HEK293 (cell line): ENCODE data around the gene SUPT3H.

Experiments used
- CTCF ChIA-PET: fragments of 350-600 bp; formaldehyde crosslinking; extraction: SDS; loops from one replicate; lab custom pipeline; 2021; ENCODE audit warnings: antibody characterized with exemption; lab: Yijun Ruan, JAX
- POLR2A ChIA-PET: fragments of 300-600 bp; formaldehyde crosslinking; extraction: SDS; loops from one replicate; lab custom pipeline; 2020; ENCODE audit warnings: antibody characterized with exemption, inconsistent platforms; lab: Yijun Ruan, JAX
- H3K27ac ChIP-seq: fragments of 200-500 bp; sonication (Bioruptor generic); 2 replicates; pipeline ENCODE4 v1.5.1; 2014; ENCODE audit warnings: low read depth, low read length, control low read depth, inconsistent platforms; ENCODE audit errors: extremely low read depth
- H3K36me3 ChIP-seq, 2 experiments: fragments of 200-500 bp in 1 of 2; sonication (Bioruptor generic) in 1 of 2; 1 replicate in 1 of 2; 2 replicates in 1 of 2; pipeline ENCODE4 v1.5.1; 2014 to 2017; ENCODE audit warnings: inconsistent platforms in 2 of 2, low read length in 2 of 2; ENCODE audit not compliant: control insufficient read depth in 2 of 2, insufficient read depth in 1 of 2
- H3K4me1 ChIP-seq: fragments of 200-500 bp; sonication (Bioruptor generic); 2 replicates; pipeline ENCODE4 v1.5.1; 2014; ENCODE audit warnings: mild to moderate bottlenecking, low read length, inconsistent platforms; ENCODE audit not compliant: control insufficient read depth, insufficient read depth
- H3K4me3 ChIP-seq: 2 replicates; pipeline ENCODE4 v1.5.1; 2011; ENCODE audit warnings: low read depth, mild to moderate bottlenecking, control low read depth, low read length, moderate library complexity
- H3K9me3 ChIP-seq: fragments of 200-500 bp; sonication (Bioruptor generic); 2 replicates; pipeline ENCODE4 v1.5.1; 2014; ENCODE audit warnings: low read depth, low read length, inconsistent platforms; ENCODE audit not compliant: control insufficient read depth, insufficient read depth
- KLF8 ChIP-seq: fragments of 450-650 bp; formaldehyde crosslinking; IDR thresholded peaks from 2 replicates; pipeline ENCODE4 v1.5.1; 2016; ENCODE audit warnings: missing biosample characterization, missing genetic modification characterization
- MYNN ChIP-seq: fragments of 450-650 bp; formaldehyde crosslinking; IDR thresholded peaks from 2 replicates; pipeline ENCODE4 v1.5.1; 2016; ENCODE audit warnings: missing biosample characterization, missing genetic modification characterization, borderline replicate concordance
- PRDM2 ChIP-seq: fragments of 450-650 bp; formaldehyde crosslinking; IDR thresholded peaks from 2 replicates; pipeline ENCODE4 v1.5.1; 2016; ENCODE audit warnings: missing biosample characterization, missing genetic modification characterization, borderline replicate concordance
- SP3 ChIP-seq: fragments of 450-650 bp; formaldehyde crosslinking; IDR thresholded peaks from 2 replicates; pipeline ENCODE4 v1.5.1; 2016; ENCODE audit warnings: missing biosample characterization, missing genetic modification characterization
- ZFP37 ChIP-seq: fragments of 450-650 bp; formaldehyde crosslinking; IDR thresholded peaks from 2 replicates; pipeline ENCODE4 v1.5.1; 2016; ENCODE audit warnings: missing biosample characterization, missing genetic modification characterization
- ZNF132 ChIP-seq: fragments of 450-650 bp; formaldehyde crosslinking; IDR thresholded peaks from 2 replicates; pipeline ENCODE4 v1.5.1; 2017; ENCODE audit warnings: missing biosample characterization, missing genetic modification characterization, borderline replicate concordance
- ZNF350 ChIP-seq: fragments of 450-650 bp; formaldehyde crosslinking; IDR thresholded peaks from 2 replicates; pipeline ENCODE4 v1.5.0; 2017; ENCODE audit warnings: missing biosample characterization, mild to moderate bottlenecking, missing genetic modification characterization
- ZNF391 ChIP-seq: fragments of 450-650 bp; formaldehyde crosslinking; IDR thresholded peaks from 2 replicates; pipeline ENCODE4 v1.5.1; 2016; ENCODE audit warnings: low read depth, missing biosample characterization, missing genetic modification characterization, borderline replicate concordance
- ZNF530 ChIP-seq: fragments of 450-650 bp; formaldehyde crosslinking; IDR thresholded peaks from 2 replicates; pipeline ENCODE4 v1.5.1; 2016; ENCODE audit warnings: low read depth, missing biosample characterization, missing genetic modification characterization
- ZNF560 ChIP-seq: fragments of 450-650 bp; formaldehyde crosslinking; IDR thresholded peaks from 2 replicates; pipeline ENCODE4 v1.5.1; 2017; ENCODE audit warnings: missing biosample characterization, missing genetic modification characterization, borderline replicate concordance
- ZNF626 ChIP-seq: fragments of 450-650 bp; sonication (Bioruptor Pico); formaldehyde crosslinking; IDR thresholded peaks from 2 replicates; pipeline ENCODE4 v1.5.1; 2018; ENCODE audit warnings: missing biosample characterization, missing genetic modification characterization, inconsistent platforms
- ZNF776 ChIP-seq: fragments of 450-650 bp; formaldehyde crosslinking; IDR thresholded peaks from 2 replicates; pipeline ENCODE4 v1.5.0; 2017; ENCODE audit warnings: missing biosample characterization, missing genetic modification characterization, borderline replicate concordance
- ZSCAN4 ChIP-seq: fragments of 450-650 bp; formaldehyde crosslinking; IDR thresholded peaks from 2 replicates; pipeline ENCODE4 v1.5.1; 2017; ENCODE audit warnings: missing biosample characterization, missing genetic modification characterization
- ZSCAN5A ChIP-seq: fragments of 450-650 bp; formaldehyde crosslinking; IDR thresholded peaks from 2 replicates; pipeline ENCODE4 v1.5.1; 2016; ENCODE audit warnings: missing biosample characterization, missing genetic modification characterization
- TF ChIP-seq, protein P1 (sequence below): fragments of 450-650 bp; formaldehyde crosslinking; IDR thresholded peaks from 2 replicates; pipeline ENCODE4 v1.5.1; 2017; ENCODE audit warnings: missing biosample characterization, missing genetic modification characterization
- TF ChIP-seq, protein P2 (sequence below): fragments of 450-650 bp; formaldehyde crosslinking; optimal IDR thresholded peaks from 2 replicates; pipeline ENCODE3; 2016; ENCODE audit warnings: missing biosample characterization, mild to moderate bottlenecking, missing genetic modification characterization
- TF ChIP-seq, protein P3 (sequence below): fragments of 450-650 bp; formaldehyde crosslinking; IDR thresholded peaks from 2 replicates; pipeline ENCODE4 v1.5.1; 2016; ENCODE audit warnings: missing biosample characterization, missing genetic modification characterization

Gene SUPT3H

DNA sequence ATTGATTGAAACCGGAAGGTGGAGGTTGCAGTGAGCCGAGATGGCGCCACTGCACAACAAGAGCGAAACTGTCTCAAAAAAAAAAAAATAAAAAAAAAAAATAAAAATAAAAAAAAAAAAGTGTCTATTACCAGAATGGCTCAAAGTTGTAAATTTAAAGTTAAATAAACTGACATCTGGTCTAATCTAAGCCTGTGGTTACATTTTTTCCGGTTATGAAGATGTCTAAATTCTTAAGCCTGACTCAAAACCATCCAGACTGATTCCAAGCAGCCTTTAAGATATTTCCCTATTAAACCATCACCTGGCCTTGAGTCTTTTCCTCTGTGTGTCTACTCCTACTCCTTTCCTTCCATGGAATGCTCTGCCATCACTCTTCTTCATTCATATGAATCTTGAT lies 421.3 kb downstream of the SUPT3H start (continued):
- TF ChIP-seq, protein P1, sequence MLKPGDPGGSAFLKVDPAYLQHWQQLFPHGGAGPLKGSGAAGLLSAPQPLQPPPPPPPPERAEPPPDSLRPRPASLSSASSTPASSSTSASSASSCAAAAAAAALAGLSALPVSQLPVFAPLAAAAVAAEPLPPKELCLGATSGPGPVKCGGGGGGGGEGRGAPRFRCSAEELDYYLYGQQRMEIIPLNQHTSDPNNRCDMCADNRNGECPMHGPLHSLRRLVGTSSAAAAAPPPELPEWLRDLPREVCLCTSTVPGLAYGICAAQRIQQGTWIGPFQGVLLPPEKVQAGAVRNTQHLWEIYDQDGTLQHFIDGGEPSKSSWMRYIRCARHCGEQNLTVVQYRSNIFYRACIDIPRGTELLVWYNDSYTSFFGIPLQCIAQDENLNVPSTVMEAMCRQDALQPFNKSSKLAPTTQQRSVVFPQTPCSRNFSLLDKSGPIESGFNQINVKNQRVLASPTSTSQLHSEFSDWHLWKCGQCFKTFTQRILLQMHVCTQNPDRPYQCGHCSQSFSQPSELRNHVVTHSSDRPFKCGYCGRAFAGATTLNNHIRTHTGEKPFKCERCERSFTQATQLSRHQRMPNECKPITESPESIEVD (tag by site-specific recombination) = no peak
- TF ChIP-seq ZNF530 (tag by site-specific recombination) (no peak), ZNF776 (tag by site-specific recombination) (no peak)

GRCh38 chr6:44955145-44955544 lies 422.6 kb downstream of the SUPT3H start:
- CTCF ChIA-PET = no interaction called here
- no peak overlapping the region for H3K27ac ChIP-seq
- H3K4me1 ChIP-seq = no peaks in the 10 kb centered on the region
- no peak for TF ChIP-seq ZSCAN5A (tag by site-specific recombination)
- TF ChIP-seq MYNN = no peak
- TF ChIP-seq PRDM2 (tag by site-specific recombination) = no peak
- TF ChIP-seq, protein P2, sequence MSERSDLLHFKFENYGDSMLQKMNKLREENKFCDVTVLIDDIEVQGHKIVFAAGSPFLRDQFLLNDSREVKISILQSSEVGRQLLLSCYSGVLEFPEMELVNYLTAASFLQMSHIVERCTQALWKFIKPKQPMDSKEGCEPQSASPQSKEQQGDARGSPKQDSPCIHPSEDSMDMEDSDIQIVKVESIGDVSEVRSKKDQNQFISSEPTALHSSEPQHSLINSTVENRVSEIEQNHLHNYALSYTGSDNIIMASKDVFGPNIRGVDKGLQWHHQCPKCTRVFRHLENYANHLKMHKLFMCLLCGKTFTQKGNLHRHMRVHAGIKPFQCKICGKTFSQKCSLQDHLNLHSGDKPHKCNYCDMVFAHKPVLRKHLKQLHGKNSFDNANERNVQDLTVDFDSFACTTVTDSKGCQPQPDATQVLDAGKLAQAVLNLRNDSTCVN (tag by site-specific recombination) = no peak
- TF ChIP-seq, protein P3, sequence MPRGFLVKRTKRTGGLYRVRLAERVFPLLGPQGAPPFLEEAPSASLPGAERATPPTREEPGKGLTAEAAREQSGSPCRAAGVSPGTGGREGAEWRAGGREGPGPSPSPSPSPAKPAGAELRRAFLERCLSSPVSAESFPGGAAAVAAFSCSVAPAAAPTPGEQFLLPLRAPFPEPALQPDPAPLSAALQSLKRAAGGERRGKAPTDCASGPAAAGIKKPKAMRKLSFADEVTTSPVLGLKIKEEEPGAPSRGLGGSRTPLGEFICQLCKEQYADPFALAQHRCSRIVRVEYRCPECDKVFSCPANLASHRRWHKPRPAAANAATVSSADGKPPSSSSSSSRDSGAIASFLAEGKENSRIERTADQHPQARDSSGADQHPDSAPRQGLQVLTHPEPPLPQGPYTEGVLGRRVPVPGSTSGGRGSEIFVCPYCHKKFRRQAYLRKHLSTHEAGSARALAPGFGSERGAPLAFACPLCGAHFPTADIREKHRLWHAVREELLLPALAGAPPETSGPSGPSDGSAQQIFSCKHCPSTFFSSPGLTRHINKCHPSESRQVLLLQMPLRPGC = no peak
- POLR2A ChIA-PET = no interaction called here
- H3K36me3 ChIP-seq = peaks cover 0 to 10% of the 10 kb centered on the region in 2 experiments; a peak in 1 of 3 replicates
- no peaks in the 10 kb centered on the region for H3K9me3 ChIP-seq
- H3K4me3 ChIP-seq = no peak overlapping the region

GRCh38 chr6:44954281-44954680 lies 423.5 kb downstream of the SUPT3H start:
- no peak overlapping the region for H3K27ac ChIP-seq
- POLR2A ChIA-PET = no interaction called here
- CTCF ChIA-PET = no interaction called here
- TF ChIP-seq ZNF132 (no peak), SP3 (tag by site-specific recombination) (no peak), ZNF560 (tag by site-specific recombination) (no peak), ZSCAN4 (tag by site-specific recombination) (no peak), KLF8 (tag by site-specific recombination) (no peak), ZFP37 (no peak), ZNF626 (tag by site-specific recombination) (no peak), ZNF391 (no peak), ZNF350 (tag by site-specific recombination) (no peak)
- H3K4me1 ChIP-seq = no peaks in the 10 kb centered on the region
- H3K9me3 ChIP-seq = no peaks in the 10 kb centered on the region
- H3K4me3 ChIP-seq = no peak overlapping the region
- peaks cover 0 to 15% of the 10 kb centered on the region in 2 experiments; a peak in 1 of 3 replicates for H3K36me3 ChIP-seq
